Mesenchymal stem cell (in vitro differentiated cells and primary cell): Measurements from ENCODE around the gene TMEM161B.
"Not testable (repeated sequence)": the region's sequence is repeated elsewhere in the genome, so short reads cannot be mapped to it uniquely, and the experiment has no call there.

Experiments
- DNase-seq: peaks from one replicate; pipeline ENCODE4 v3.0.0-alpha.2; 2013
- H2AFZ ChIP-seq: one replicate; pipeline ENCODE4 v1.6.1; 2013; ENCODE audit warnings: low read depth, mild to moderate bottlenecking, control low read depth, inconsistent platforms, low read length, moderate library complexity
- H2AK5ac ChIP-seq: 2 replicates; pipeline ENCODE4 v1.6.1; 2013; ENCODE audit warnings: low read length, moderate library complexity, mild to moderate bottlenecking, inconsistent platforms; ENCODE audit not compliant: severe bottlenecking
- H2BK120ac ChIP-seq: one replicate; pipeline ENCODE4 v1.6.1; 2013; ENCODE audit warnings: low read depth, mild to moderate bottlenecking, inconsistent platforms, low read length, moderate library complexity
- H2BK12ac ChIP-seq, 2 experiments: one replicate each; pipeline ENCODE4 v1.6.1; 2013; ENCODE audit warnings: inconsistent platforms in 2 of 2, low read length in 2 of 2, mild to moderate bottlenecking in 2 of 2, moderate library complexity in 2 of 2, control low read depth in 1 of 2
- H2BK15ac ChIP-seq: one replicate; pipeline ENCODE4 v1.6.1; 2013; ENCODE audit warnings: mild to moderate bottlenecking, low read depth, inconsistent platforms; ENCODE audit not compliant: poor library complexity, severe bottlenecking
- H2BK5ac ChIP-seq: 2 replicates; pipeline ENCODE4 v1.6.1; 2013; ENCODE audit warnings: low read depth, mild to moderate bottlenecking, low read length, control low read depth, inconsistent platforms; ENCODE audit not compliant: poor library complexity, severe bottlenecking
- H3K14ac ChIP-seq, 2 experiments: one replicate each; pipeline ENCODE4 v1.6.1; 2013; ENCODE audit warnings: inconsistent platforms in 2 of 2, low read length in 2 of 2, control low read depth in 1 of 2, mild to moderate bottlenecking in 1 of 2, moderate library complexity in 1 of 2
- H3K18ac ChIP-seq, 2 experiments: one replicate each; pipeline ENCODE4 v1.6.1; 2013; ENCODE audit warnings: inconsistent platforms in 2 of 2, low read length in 2 of 2, control low read depth in 1 of 2, low read depth in 1 of 2, mild to moderate bottlenecking in 1 of 2
- H3K23ac ChIP-seq, 2 experiments: one replicate each; pipeline ENCODE4 v1.6.1; 2013; ENCODE audit warnings: inconsistent platforms in 2 of 2, low read length in 2 of 2, mild to moderate bottlenecking in 2 of 2, moderate library complexity in 2 of 2, control low read depth in 1 of 2
- H3K27ac ChIP-seq: 2 replicates; pipeline ENCODE4 v1.5.1; 2013; ENCODE audit warnings: mild to moderate bottlenecking, moderate library complexity, low read length, control low read depth, inconsistent platforms; ENCODE audit not compliant: poor library complexity, severe bottlenecking
- H3K27me3 ChIP-seq, 2 experiments: 2 replicates each; pipeline versions ENCODE4 v1.6.1 to v1.7.0; 2013; ENCODE audit warnings: low read length in 2 of 2, mild to moderate bottlenecking in 2 of 2, moderate library complexity in 2 of 2, control low read depth in 1 of 2, inconsistent platforms in 1 of 2; ENCODE audit not compliant: control insufficient read depth in 1 of 2, insufficient read depth in 1 of 2
- H3K36me3 ChIP-seq, 2 experiments: 2 replicates each; pipeline versions ENCODE4 v1.6.1 to v1.7.0; 2013; ENCODE audit warnings: low read length in 2 of 2, control low read depth in 1 of 2, inconsistent platforms in 1 of 2, low read depth in 1 of 2, mild to moderate bottlenecking in 1 of 2; ENCODE audit not compliant: insufficient read depth in 2 of 2, control insufficient read depth in 1 of 2
- H3K4ac ChIP-seq, 2 experiments: one replicate each; pipeline ENCODE4 v1.6.1; 2013; ENCODE audit warnings: inconsistent platforms in 2 of 2, low read length in 2 of 2, mild to moderate bottlenecking in 2 of 2, moderate library complexity in 2 of 2, control low read depth in 1 of 2, low read depth in 1 of 2
- H3K4me1 ChIP-seq: 2 replicates; pipeline ENCODE4 v1.6.1; 2013; ENCODE audit warnings: low read depth, low read length, control low read depth; ENCODE audit not compliant: control insufficient read depth, insufficient read depth
- H3K4me2 ChIP-seq: 2 replicates; pipeline ENCODE4 v1.6.1; 2013; ENCODE audit warnings: low read length, mild to moderate bottlenecking, inconsistent platforms; ENCODE audit not compliant: poor library complexity, severe bottlenecking
- H3K4me3 ChIP-seq, 2 experiments: 2 replicates each; pipeline versions ENCODE4 v1.5.1 to v1.7.0; 2013; ENCODE audit warnings: low read length in 2 of 2, mild to moderate bottlenecking in 2 of 2, control low read depth in 1 of 2, low read depth in 1 of 2; ENCODE audit not compliant: insufficient read depth in 1 of 2
- H3K79me1 ChIP-seq: replicated peaks from 2 replicates; pipeline ENCODE4 v1.6.1; 2013; ENCODE audit warnings: mild to moderate bottlenecking, control low read depth, low read length, inconsistent platforms; ENCODE audit not compliant: poor library complexity, severe bottlenecking
- H3K9ac ChIP-seq: 2 replicates; pipeline ENCODE4 v1.7.0; 2013; ENCODE audit warnings: mild to moderate bottlenecking, low read length, moderate library complexity
- H3K9me3 ChIP-seq: 2 replicates; pipeline ENCODE4 v1.7.0; 2013; ENCODE audit warnings: mild to moderate bottlenecking, low read length; ENCODE audit not compliant: control insufficient read depth
- H4K8ac ChIP-seq: one replicate; pipeline ENCODE4 v1.6.1; 2013; ENCODE audit warnings: inconsistent platforms, mild to moderate bottlenecking, low read length, moderate library complexity
- H4K91ac ChIP-seq: one replicate; pipeline ENCODE4 v1.6.1; 2013; ENCODE audit warnings: mild to moderate bottlenecking, low read length, inconsistent platforms
- WGBS: methylation state at CpG from one replicate; pipeline ENCODE4 v1.1.7; 2013; ENCODE audit warnings: mixed read lengths; 5-methylcytosine and 5-hydroxymethylcytosine counted together

Gene TMEM161B

GRCh38 chr5:88245893-88246244, 22.8 kb downstream of the TMEM161B start:
- Histone ChIP-seq H3K14ac (no peak overlapping the region), H2BK120ac (no peak overlapping the region), H3K4me3 (no peak overlapping the region), H4K91ac (no peak overlapping the region), H2BK5ac (no peak overlapping the region), H3K4me1 (no peaks in the 10 kb centered on the region), H4K8ac (no peak overlapping the region), H3K27me3 (no peaks in the 10 kb centered on the region), H2AK5ac (no peak overlapping the region), H2BK12ac (no peak overlapping the region), H3K79me1 (peaks cover 19% of the 10 kb centered on the region), H3K4me2 (no peak overlapping the region), H2BK15ac (no peak overlapping the region), H3K9me3 (no peaks in the 10 kb centered on the region), H3K27ac (no peak overlapping the region), H3K23ac (no peak overlapping the region), H3K36me3 (no peaks in the 10 kb centered on the region), H3K4ac (no peak overlapping the region), H2AFZ (no peak overlapping the region), H3K18ac (no peak overlapping the region), H3K9ac (no peak overlapping the region)
- DNase-seq: no peak

- Histone ChIP-seq H2BK5ac (no peak overlapping the region), H2BK120ac (no peak overlapping the region), H4K91ac (no peak overlapping the region)
Observed at GRCh38 chr5:88245241-88245892, 23.3 kb downstream of the TMEM161B start.

GRCh38 chr5:88244686-88245085, 24.0 kb downstream of the TMEM161B start:
- Histone ChIP-seq H3K36me3 (peaks cover 0 to 3% of the 10 kb centered on the region in 2 experiments), H3K18ac (no peak overlapping the region), H3K4ac (no peak overlapping the region), H2BK5ac (no peak overlapping the region), H4K8ac (no peak overlapping the region), H3K4me3 (no peak overlapping the region), H3K9ac (no peak overlapping the region), H3K27me3 (no peaks in the 10 kb centered on the region), H2BK120ac (no peak overlapping the region), H3K79me1 (peaks cover 15% of the 10 kb centered on the region), H2AK5ac (no peak overlapping the region), H2BK12ac (no peak overlapping the region), H3K14ac (no peak overlapping the region), H3K9me3 (no peaks in the 10 kb centered on the region), H2BK15ac (no peak overlapping the region), H3K4me2 (no peak overlapping the region), H2AFZ (no peak overlapping the region), H3K4me1 (no peaks in the 10 kb centered on the region), H3K27ac (no peak overlapping the region), H4K91ac (no peak overlapping the region), H3K23ac (no peak overlapping the region)
- WGBS: 96% methylated on average over 2 of the region's 2 CpGs
- no peak for DNase-seq

More at GRCh38 chr5:88245241-88245892, 23.3 kb downstream of the TMEM161B start:
- Histone ChIP-seq H3K4me3 (no peak overlapping the region), H2BK12ac (no peak overlapping the region), H3K4me2 (no peak overlapping the region), H3K4me1 (no peaks in the 10 kb centered on the region), H2AK5ac (no peak overlapping the region), H3K4ac (no peak overlapping the region), H3K9me3 (no peaks in the 10 kb centered on the region), H3K14ac (no peak overlapping the region), H3K79me1 (peaks cover 15% of the 10 kb centered on the region), H3K36me3 (no peaks in the 10 kb centered on the region), H3K18ac (no peak overlapping the region), H3K27ac (no peak overlapping the region), H3K27me3 (no peaks in the 10 kb centered on the region), H3K9ac (no peak overlapping the region), H3K23ac (no peak overlapping the region), H4K8ac (no peak overlapping the region), H2AFZ (no peak overlapping the region), H2BK15ac (no peak overlapping the region)
- no peak for DNase-seq
- no CpG with 5 or more reads among the region's 1 CpG for WGBS

- not testable (repeated sequence) for H3K9me3 ChIP-seq, H2AK5ac ChIP-seq, H3K23ac ChIP-seq
Observed at GRCh38 chr5:88243493-88243892, 25.2 kb downstream of the TMEM161B start.

More at GRCh38 chr5:88243493-88243892, 25.2 kb downstream of the TMEM161B start:
- not testable (repeated sequence) for H3K4me3 ChIP-seq, DNase-seq, H2AFZ ChIP-seq, H3K4me1 ChIP-seq, H2BK12ac ChIP-seq, H2BK5ac ChIP-seq, H3K36me3 ChIP-seq, H3K9ac ChIP-seq, H3K18ac ChIP-seq, H3K4ac ChIP-seq, H3K14ac ChIP-seq, H4K91ac ChIP-seq, H3K27me3 ChIP-seq, H3K27ac ChIP-seq, H2BK120ac ChIP-seq, H4K8ac ChIP-seq, H2BK15ac ChIP-seq, H3K4me2 ChIP-seq
- peaks cover 11% of the 10 kb centered on the region for H3K79me1 ChIP-seq
- WGBS: no CpG with 5 or more reads among the region's 2 CpGs
